Naive B cell (primary cell): ENCODE results near the gene WNT3A. TPM values are rescaled to one million over a fixed set of nuclear protein-coding genes. Genes with fewer than 3 reads are reported as not detected.

Source experiments
- ATAC-seq, 2 donors: fragments of 150-1000 bp; cut with Tn5 transposase; 2 replicates each; pipeline ENCODE4 v1.10.0; 2021; ENCODE audit warnings: low read depth in 2 of 2, mild to moderate bottlenecking in 2 of 2, moderate library complexity in 2 of 2
- DNase-seq: peaks from one replicate; pipeline ENCODE4 v3.0.0; 2022
- H3K27ac Mint-ChIP-seq, 6 donors: one replicate each; pipeline ENCODE4 v1.8.0; 2020 to 2022; ENCODE audit warnings: mild to moderate bottlenecking in 6 of 6, mixed read lengths in 6 of 6, moderate library complexity in 5 of 6, inconsistent platforms in 2 of 6
- H3K27me3 Mint-ChIP-seq, 3 donors: one replicate each; pipeline ENCODE4 v1.8.0; 2021 to 2022; ENCODE audit warnings: mixed read lengths in 3 of 3, mild to moderate bottlenecking in 1 of 3
- H3K36me3 Mint-ChIP-seq, 2 donors: one replicate each; pipeline ENCODE4 v1.8.0; 2020 to 2022; ENCODE audit warnings: mixed read lengths in 2 of 2, inconsistent platforms in 1 of 2, mild to moderate bottlenecking in 1 of 2
- H3K4me1 Mint-ChIP-seq, 3 donors: one replicate each; pipeline ENCODE4 v1.8.0; 2020 to 2022; ENCODE audit warnings: mixed read lengths in 3 of 3, inconsistent platforms in 1 of 3, mild to moderate bottlenecking in 1 of 3, moderate library complexity in 1 of 3
- H3K4me3 Mint-ChIP-seq, 8 donors: one replicate each; pipeline ENCODE4 v1.8.0; 2020 to 2022; ENCODE audit warnings: mild to moderate bottlenecking in 8 of 8, mixed read lengths in 8 of 8, moderate library complexity in 8 of 8, inconsistent platforms in 2 of 8
- H3K9me3 Mint-ChIP-seq, 7 donors: one replicate each; pipeline ENCODE4 v1.8.0; 2020 to 2022; ENCODE audit warnings: mixed read lengths in 7 of 7, mild to moderate bottlenecking in 5 of 7, inconsistent platforms in 2 of 7, moderate library complexity in 1 of 7
- polyA plus RNA-seq, 6 donors: library from polyadenylated mRNA; unstranded; fragments of 300-500 nt; fragmentation: Illumina TruSeq; gene quantifications; one replicate each; pipeline ENCODE4 v1.2.3, GENCODE V29; 2021; ENCODE audit warnings: low read depth in 6 of 6

WNT3A gene
- polyA plus RNA-seq, 6 donors from 2014 or later: not detected

DNA sequence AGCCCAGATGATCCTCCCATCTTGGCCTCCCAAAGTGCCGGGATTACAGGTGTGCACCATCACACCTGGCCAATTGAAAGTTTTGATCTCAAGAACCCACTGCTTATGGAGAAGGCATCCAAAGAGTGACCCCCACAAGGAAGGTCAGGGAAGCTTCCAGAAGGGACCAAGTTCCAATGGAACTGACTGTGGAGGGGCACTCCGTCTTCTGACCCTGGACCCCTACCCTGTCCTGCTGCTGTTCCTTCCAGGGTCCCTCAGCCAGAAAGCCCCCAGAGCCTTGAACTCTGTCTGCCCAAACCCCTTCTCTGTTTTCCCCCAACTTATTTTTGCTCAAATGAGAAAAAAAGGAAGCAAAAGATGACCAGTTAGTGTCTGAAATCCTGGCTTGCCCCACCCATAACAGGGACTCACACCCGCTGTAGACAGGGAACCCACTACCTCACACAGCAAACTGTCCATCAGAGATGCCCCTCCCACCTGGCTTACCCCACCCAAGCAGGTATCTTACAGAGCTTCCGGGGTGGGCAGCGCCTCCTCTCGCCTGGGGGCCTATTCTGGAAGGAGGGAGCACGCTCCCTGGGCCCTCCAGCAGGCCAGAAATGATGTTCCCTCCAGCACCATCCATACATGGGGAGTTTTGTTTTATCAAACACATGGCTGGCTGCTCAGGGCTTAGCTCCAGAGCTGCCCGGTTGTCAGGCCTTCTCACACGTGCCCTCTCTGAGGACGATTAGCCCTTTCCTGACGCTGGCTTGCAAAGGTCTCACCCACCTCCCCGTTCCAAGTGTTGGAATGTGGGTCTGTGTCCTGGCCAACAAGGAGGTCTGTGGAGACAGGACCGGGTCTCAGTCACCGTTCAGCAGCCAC, 3.1 kb upstream of the WNT3A start:
- ATAC-seq: no peak
- peaks cover 15 to 26% (median 24%) of the 10 kb centered on the region in 3 donors for H3K4me1 Mint-ChIP-seq
- DNase-seq: no peak
- no peak overlapping the region for H3K27ac Mint-ChIP-seq
- peaks cover 29 to 86% (median 86%) of the 10 kb centered on the region in 3 donors for H3K27me3 Mint-ChIP-seq
- peak overlapping the region in 1 of 8 donors; percentile 44 for H3K4me3 Mint-ChIP-seq
- no peaks in the 10 kb centered on the region for H3K36me3 Mint-ChIP-seq
- peaks cover 0 to 2% (median 0%) of the 10 kb centered on the region in 7 donors for H3K9me3 Mint-ChIP-seq

DNA sequence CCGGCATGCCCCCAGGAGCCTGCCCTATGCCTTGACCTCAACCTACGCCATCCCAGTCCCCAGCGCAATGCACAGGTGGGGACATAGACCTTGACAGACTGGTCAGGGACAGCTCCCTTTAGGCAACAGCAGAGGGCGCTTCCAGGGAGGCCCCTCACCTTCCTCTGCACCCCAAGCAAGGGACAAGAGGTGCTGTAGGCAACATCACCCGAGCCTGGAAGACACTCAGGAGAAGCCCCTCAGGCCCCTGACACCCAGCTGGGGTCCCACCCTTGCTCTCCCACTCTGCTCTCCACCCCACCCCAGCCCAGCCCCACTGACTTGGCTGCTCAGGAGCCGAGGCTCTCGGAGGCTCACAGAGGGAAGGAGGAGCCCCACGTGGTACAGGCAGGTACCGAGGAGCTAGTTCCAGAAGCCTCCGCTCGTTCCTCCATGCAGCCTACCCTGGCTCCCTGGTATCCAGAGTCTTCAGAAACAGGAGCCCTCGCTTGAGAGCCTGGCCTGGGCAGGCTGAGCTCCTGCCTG, 2.4 kb upstream of the WNT3A start:
- H3K4me3 Mint-ChIP-seq: peak overlapping the region in 2 of 8 donors; percentile 44 to 69

GRCh38 chr1:228004856-228005462, 1.8 kb upstream of the WNT3A start:
- DNase-seq (no peak), ATAC-seq (no peak)
- no peaks in the 10 kb centered on the region for H3K9me3 Mint-ChIP-seq
- H3K4me1 Mint-ChIP-seq: peaks cover 25 to 31% (median 30%) of the 10 kb centered on the region in 3 donors
- H3K36me3 Mint-ChIP-seq: no peaks in the 10 kb centered on the region
- H3K27me3 Mint-ChIP-seq: peaks cover 24 to 91% (median 89%) of the 10 kb centered on the region in 3 donors
- peak overlapping the region in 4 of 8 donors; percentile 15 to 69 (median 36) for H3K4me3 Mint-ChIP-seq
- H3K27ac Mint-ChIP-seq: peak overlapping the region in 1 of 6 donors; percentile 76

More for the DNA sequence above, 2.4 kb upstream of the WNT3A start:
- Mint-ChIP-seq H3K9me3 (no peaks in the 10 kb centered on the region), H3K36me3 (no peaks in the 10 kb centered on the region), H3K27ac (no peak overlapping the region), H3K27me3 (peaks cover 25 to 88% (median 86%) of the 10 kb centered on the region in 3 donors), H3K4me1 (peaks cover 20 to 28% (median 28%) of the 10 kb centered on the region in 3 donors)
- DNase-seq (no peak), ATAC-seq (no peak)

DNA sequence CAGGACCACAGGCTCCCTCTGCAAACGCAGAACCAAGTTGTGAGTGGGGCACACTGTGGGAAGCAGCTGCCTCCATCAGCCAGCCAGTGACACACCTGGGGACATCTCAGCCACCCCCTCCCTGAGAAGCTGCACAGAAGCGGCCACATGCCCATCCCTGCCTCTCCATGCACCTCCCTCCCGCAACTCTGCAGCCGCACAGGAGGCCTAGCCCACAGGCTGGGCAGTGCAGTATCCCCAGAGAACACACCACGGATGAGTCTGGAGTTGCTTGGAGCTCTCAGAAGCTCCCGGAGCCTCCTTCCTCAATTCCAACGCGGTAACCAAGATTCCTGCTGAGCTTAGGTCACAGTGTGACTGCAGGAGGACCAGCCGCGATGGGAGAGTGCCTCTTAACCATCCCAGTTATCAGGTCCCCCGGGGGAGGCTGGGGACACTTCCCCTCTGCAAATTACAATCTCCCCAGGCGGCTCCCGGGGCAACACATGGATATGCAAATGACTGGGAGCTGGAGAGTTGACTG, 1.2 kb upstream of the WNT3A start:
- Mint-ChIP-seq H3K9me3 (no peaks in the 10 kb centered on the region), H3K27me3 (peaks cover 29 to 89% (median 85%) of the 10 kb centered on the region in 3 donors), H3K4me1 (peaks cover 30 to 34% (median 33%) of the 10 kb centered on the region in 3 donors), H3K27ac (peak overlapping the region in 1 of 6 donors; percentile 66), H3K4me3 (peak overlapping the region in 3 of 8 donors; percentile 19 to 33 (median 30)), H3K36me3 (no peaks in the 10 kb centered on the region)
- no peak for DNase-seq
- ATAC-seq: no peak

- Mint-ChIP-seq H3K4me1 (peaks cover 33 to 38% (median 36%) of the 10 kb centered on the region in 3 donors), H3K9me3 (no peaks in the 10 kb centered on the region), H3K27me3 (peaks cover 29 to 88% (median 82%) of the 10 kb centered on the region in 3 donors), H3K36me3 (no peaks in the 10 kb centered on the region), H3K27ac (no peak overlapping the region), H3K4me3 (peak overlapping the region in 4 of 8 donors; percentile 8 to 52 (median 34))
- DNase-seq: no peak
- ATAC-seq: no peak
These were observed 588 bp upstream of the WNT3A start for GRCh38 chr1:228006034-228006785.

DNA sequence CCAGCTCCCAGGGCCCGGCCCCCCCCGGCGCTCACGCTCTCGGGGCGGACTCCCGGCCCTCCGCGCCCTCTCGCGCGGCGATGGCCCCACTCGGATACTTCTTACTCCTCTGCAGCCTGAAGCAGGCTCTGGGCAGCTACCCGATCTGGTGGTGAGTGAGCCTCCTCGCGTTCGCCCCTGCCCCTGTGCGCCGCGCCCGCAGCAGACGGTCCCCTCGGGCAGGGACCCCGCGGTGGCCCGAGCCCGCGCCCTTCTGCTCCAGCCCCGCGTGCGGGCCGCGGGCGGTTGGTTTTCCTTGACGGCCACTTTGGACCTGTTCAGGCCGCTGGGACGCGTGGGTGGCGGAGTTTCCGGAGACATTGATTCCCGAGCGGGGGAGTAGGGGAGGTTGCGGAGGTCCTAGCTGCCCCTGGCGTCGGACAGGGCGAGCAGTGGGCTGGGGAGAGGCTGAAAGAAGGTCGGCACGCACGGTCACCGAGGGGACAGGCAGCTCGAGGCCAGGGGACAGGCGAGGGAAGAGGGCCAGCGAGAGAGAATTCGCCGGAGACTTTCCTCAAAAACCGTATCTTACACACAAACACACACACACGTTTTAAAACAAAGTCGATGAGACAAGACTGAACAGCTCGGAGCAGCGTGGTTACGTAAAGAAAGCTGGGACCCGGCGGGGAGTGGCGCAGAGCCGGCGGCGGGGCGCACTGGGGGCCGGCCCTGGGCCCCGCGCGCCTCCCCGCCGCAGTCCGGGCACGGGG, 427 bp downstream of the WNT3A start:
- H3K36me3 Mint-ChIP-seq: no peaks in the 10 kb centered on the region
- no peak overlapping the region for H3K27ac Mint-ChIP-seq
- peaks cover 36 to 41% (median 37%) of the 10 kb centered on the region in 3 donors for H3K4me1 Mint-ChIP-seq
- DNase-seq: no peak
- ATAC-seq: no peak
- peak overlapping the region in 7 of 8 donors; percentile 20 to 84 (median 56) for H3K4me3 Mint-ChIP-seq
- peaks cover 0 to 3% (median 0%) of the 10 kb centered on the region in 7 donors for H3K9me3 Mint-ChIP-seq
- H3K27me3 Mint-ChIP-seq: peaks cover 24 to 84% (median 72%) of the 10 kb centered on the region in 3 donors

GRCh38 chr1:228007801-228008341, 1.1 kb downstream of the WNT3A start:
- no peak for DNase-seq
- H3K36me3 Mint-ChIP-seq: no peaks in the 10 kb centered on the region
- H3K27me3 Mint-ChIP-seq: peaks cover 22 to 78% (median 66%) of the 10 kb centered on the region in 3 donors

DNA sequence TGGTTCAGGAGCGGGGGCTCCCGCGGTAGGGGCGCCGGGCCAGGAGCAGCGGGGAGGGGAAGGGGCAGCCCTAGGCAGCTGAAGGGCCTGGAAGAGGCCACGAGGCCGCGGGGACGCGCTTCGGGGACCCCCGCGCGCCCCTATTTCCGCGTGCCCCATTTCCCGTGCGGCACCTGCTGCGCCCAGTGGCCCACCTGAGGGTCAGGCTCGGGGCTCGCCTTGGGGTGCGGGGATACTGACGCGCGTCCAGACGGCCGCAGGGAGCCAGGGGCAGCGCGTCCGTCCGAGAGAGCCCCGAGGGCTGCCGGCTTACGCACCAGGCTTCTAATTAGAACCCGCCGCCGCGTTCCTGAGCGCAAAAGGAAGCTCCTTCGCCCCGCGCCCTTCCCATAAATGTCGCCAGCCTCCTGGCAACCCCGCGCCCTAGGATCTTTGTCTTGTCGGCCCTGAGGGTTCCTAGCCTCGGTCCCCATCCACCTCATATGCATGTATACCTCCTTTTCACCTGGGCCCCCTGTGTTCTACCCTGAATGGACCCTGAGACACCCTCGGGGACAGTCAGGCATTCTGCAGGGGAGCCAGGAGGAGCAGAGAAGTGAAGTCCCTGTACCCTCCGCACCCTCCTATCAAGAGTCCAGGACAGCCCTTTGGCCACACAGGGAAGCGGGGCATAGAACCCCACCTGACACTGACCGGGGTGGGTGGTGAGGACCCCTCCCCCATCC, 1.8 kb downstream of the WNT3A start:
- Mint-ChIP-seq H3K36me3 (no peaks in the 10 kb centered on the region), H3K4me1 (peaks cover 36 to 41% (median 37%) of the 10 kb centered on the region in 3 donors), H3K9me3 (peaks cover 0 to 3% (median 0%) of the 10 kb centered on the region in 7 donors), H3K4me3 (peak overlapping the region; percentile 76 to 87 (median 83)), H3K27ac (peak overlapping the region in 1 of 6 donors; percentile 86), H3K27me3 (peaks cover 21 to 80% (median 67%) of the 10 kb centered on the region in 3 donors)
- ATAC-seq (no peak), DNase-seq (no peak)

More at GRCh38 chr1:228007801-228008341, 1.1 kb downstream of the WNT3A start:
- Mint-ChIP-seq H3K27ac (no peak overlapping the region), H3K4me1 (peaks cover 36 to 41% (median 37%) of the 10 kb centered on the region in 3 donors), H3K4me3 (peak overlapping the region in 7 of 8 donors; percentile 42 to 84 (median 75)), H3K9me3 (peaks cover 0 to 3% (median 0%) of the 10 kb centered on the region in 7 donors)
- ATAC-seq: no peak

GRCh38 chr1:228009116-228009827, 2.5 kb downstream of the WNT3A start:
- DNase-seq (peak; percentile 12), ATAC-seq (peak; percentile 36 to 60)
- H3K36me3 Mint-ChIP-seq: no peaks in the 10 kb centered on the region
- H3K27ac Mint-ChIP-seq: peak overlapping the region in 5 of 6 donors; percentile 32 to 88 (median 37)
- peaks cover 0 to 3% (median 0%) of the 10 kb centered on the region in 7 donors for H3K9me3 Mint-ChIP-seq
- peaks cover 16 to 73% (median 65%) of the 10 kb centered on the region in 3 donors for H3K27me3 Mint-ChIP-seq
- peak overlapping the region; percentile 82 to 87 (median 84) for H3K4me3 Mint-ChIP-seq
- H3K4me1 Mint-ChIP-seq: peaks cover 36 to 41% (median 37%) of the 10 kb centered on the region in 3 donors

GRCh38 chr1:228009828-228010775, 3.3 kb downstream of the WNT3A start:
- ATAC-seq (no peak), DNase-seq (no peak)
- H3K27me3 Mint-ChIP-seq: peaks cover 18 to 65% (median 60%) of the 10 kb centered on the region in 3 donors

More at GRCh38 chr1:228009828-228010775, 3.3 kb downstream of the WNT3A start:
- Mint-ChIP-seq H3K36me3 (no peaks in the 10 kb centered on the region), H3K4me3 (peak overlapping the region; percentile 82 to 87 (median 84)), H3K4me1 (peaks cover 36 to 41% (median 37%) of the 10 kb centered on the region in 3 donors), H3K9me3 (peaks cover 0 to 3% (median 0%) of the 10 kb centered on the region in 7 donors), H3K27ac (peak overlapping the region in 4 of 6 donors; percentile 32 to 88 (median 38))
